HL-60/S4 (cell line): ENCODE results near the gene KRTAP5-2.
"Not testable (repeated sequence)": the region's sequence is repeated elsewhere in the genome, so short reads cannot be mapped to it uniquely, and the experiment has no call there.

Source experiments
- in situ Hi-C: fragments of 300-500 bp; cut with MboI; formaldehyde crosslinking; loops from 2 replicates; pipeline ENCODE4 v1.14.3; 2022; ENCODE audit warnings: low sequenced_read_pairs

The KRTAP5-2 gene

GRCh38 chr11:1592628-1593027 is 5.5 kb downstream of the KRTAP5-2 start:
- in situ Hi-C loops = no loop called here

GRCh38 chr11:1589996-1590395 is 8.1 kb downstream of the KRTAP5-2 start:
- in situ Hi-C loops = no loop called here

GRCh38 chr11:1589191-1589963 is 8.7 kb downstream of the KRTAP5-2 start:
- in situ Hi-C loops = not testable (repeated sequence)

- in situ Hi-C loops = no loop called here
Measured at GRCh38 chr11:1586699-1587098, 11.4 kb downstream of the KRTAP5-2 start.

GRCh38 chr11:1584661-1585370 is 13.3 kb downstream of the KRTAP5-2 start, which contains the start of gene KRTAP5-1:
KRTAP5-1 (minus strand) TSS chr11:1585283; CDS start chr11:1585249, 34 bp downstream.
- in situ Hi-C loops = not testable (repeated sequence)

- in situ Hi-C loops = not testable (repeated sequence)
Measured at GRCh38 chr11:1582909-1583308, 15.2 kb downstream of the KRTAP5-2 start.

GRCh38 chr11:1581976-1582375 is 16.1 kb downstream of the KRTAP5-2 start:
- in situ Hi-C loops = no loop called here

GRCh38 chr11:1576825-1577224 is 21.3 kb downstream of the KRTAP5-2 start:
- in situ Hi-C loops = no loop called here

GRCh38 chr11:1575756-1576155 is 22.3 kb downstream of the KRTAP5-2 start:
- in situ Hi-C loops = not testable (repeated sequence)

GRCh38 chr11:1574933-1575242 is 23.2 kb downstream of the KRTAP5-2 start:
- in situ Hi-C loops = no loop called here

GRCh38 chr11:1574238-1574932 is 23.7 kb downstream of the KRTAP5-2 start:
- in situ Hi-C loops = no loop called here

GRCh38 chr11:1573903-1574237 is 24.2 kb downstream of the KRTAP5-2 start:
- in situ Hi-C loops = no loop called here

GRCh38 chr11:1573077-1573902 is 24.8 kb downstream of the KRTAP5-2 start:
- in situ Hi-C loops = no loop called here

GRCh38 chr11:1572197-1573076 is 25.7 kb downstream of the KRTAP5-2 start, which contains the start of gene DUSP8:
DUSP8 (minus strand) TSS chr11:1572271; CDS start chr11:1565826, 6,445 bp downstream.
- in situ Hi-C loops = no loop called here

- in situ Hi-C loops = no loop called here
Measured at GRCh38 chr11:1571760-1572196, 26.3 kb downstream of the KRTAP5-2 start.

- in situ Hi-C loops = no loop called here
Measured at GRCh38 chr11:1570896-1571759, 27.0 kb downstream of the KRTAP5-2 start.

GRCh38 chr11:1570531-1570895 is 27.6 kb downstream of the KRTAP5-2 start:
- in situ Hi-C loops = no loop called here

GRCh38 chr11:1570001-1570453 is 28.1 kb downstream of the KRTAP5-2 start:
- in situ Hi-C loops = no loop called here

- in situ Hi-C loops = no loop called here
Measured at GRCh38 chr11:1569251-1569780, 28.8 kb downstream of the KRTAP5-2 start.
